MM.1S (cell line): ENCODE measurements around the gene FBXO42.
"Not testable (repeated sequence)": the region's sequence is repeated elsewhere in the genome, so short reads cannot be mapped to it uniquely, and the experiment has no call there.

ENCODE experiments used
- DNase-seq: peaks from one replicate; pipeline ENCODE4 v3.0.0-alpha.2; 2015
- H2AFZ ChIP-seq: fragments of 300-600 bp; sonication (generic); 2 replicates; pipeline ENCODE4 v1.6.0; 2016; ENCODE audit warnings: antibody characterized with exemption, low read length
- H3F3A ChIP-seq: fragments of 300-600 bp; sonication (generic); 2 replicates; pipeline ENCODE4 v1.6.1; 2016; ENCODE audit warnings: mild to moderate bottlenecking, antibody characterized with exemption, low read length, moderate library complexity, mixed read lengths; ENCODE audit not compliant: insufficient read depth
- H3K27ac ChIP-seq: fragments of 300-600 bp; sonication (generic); 2 replicates; pipeline ENCODE4 v1.5.1; 2016; ENCODE audit warnings: mild to moderate bottlenecking, low read length
- H3K27me3 ChIP-seq: fragments of 300-600 bp; sonication (generic); replicated peaks from 2 replicates; pipeline ENCODE4 v1.6.0; 2016; ENCODE audit warnings: low read length; ENCODE audit not compliant: insufficient read depth
- H3K36me3 ChIP-seq: fragments of 300-600 bp; sonication (generic); replicated peaks from 2 replicates; pipeline ENCODE4 v1.6.1; 2016; ENCODE audit warnings: mild to moderate bottlenecking, low read length, mixed read lengths; ENCODE audit not compliant: insufficient read depth
- H3K4me1 ChIP-seq: fragments of 300-600 bp; sonication (generic); 2 replicates; pipeline ENCODE4 v1.6.1; 2016; ENCODE audit warnings: low read length, mixed read lengths
- H3K4me2 ChIP-seq: fragments of 300-600 bp; sonication (generic); 2 replicates; pipeline ENCODE4 v1.6.0; 2016; ENCODE audit warnings: low read depth, low read length
- H3K4me3 ChIP-seq: fragments of 300-600 bp; sonication (generic); 2 replicates; pipeline ENCODE4 v1.5.1; 2016; ENCODE audit warnings: low read length, mixed read lengths
- H3K79me2 ChIP-seq: fragments of 300-600 bp; sonication (generic); 2 replicates; pipeline ENCODE4 v1.6.1; 2016; ENCODE audit warnings: mixed run types, low read length, mixed read lengths
- H3K9ac ChIP-seq: fragments of 300-600 bp; sonication (generic); 2 replicates; pipeline ENCODE4 v1.6.1; 2016; ENCODE audit warnings: low read length, mixed read lengths
- H3K9me2 ChIP-seq: fragments of 300-600 bp; sonication (generic); replicated peaks from 2 replicates; pipeline ENCODE4 v1.6.1; 2016; ENCODE audit warnings: mild to moderate bottlenecking, low read length, mixed read lengths; ENCODE audit not compliant: insufficient read depth
- H3K9me3 ChIP-seq: fragments of 300-600 bp; sonication (generic); replicated peaks from 2 replicates; pipeline ENCODE4 v1.6.1; 2016; ENCODE audit warnings: mild to moderate bottlenecking, low read length, mixed read lengths; ENCODE audit not compliant: insufficient read depth
- H4K20me1 ChIP-seq: fragments of 300-600 bp; sonication (generic); 2 replicates; pipeline ENCODE4 v1.6.1; 2016; ENCODE audit warnings: mild to moderate bottlenecking, low read length, moderate library complexity, mixed read lengths; ENCODE audit not compliant: insufficient read depth
- CTCF ChIP-seq: fragments of 300-600 bp; sonication (generic); IDR thresholded peaks from 2 replicates; pipeline ENCODE4 v1.5.1; 2016; ENCODE audit warnings: antibody characterized with exemption, low read length, mixed read lengths
- EZH2 ChIP-seq: fragments of 300-600 bp; sonication (generic); optimal IDR thresholded peaks from 2 replicates; pipeline ENCODE3; 2017; ENCODE audit warnings: low read depth, mild to moderate bottlenecking, antibody characterized with exemption, low read length, mixed read lengths
- EZH2phosphoT487 ChIP-seq: fragments of 300-600 bp; sonication (generic); IDR thresholded peaks from 2 replicates; pipeline ENCODE4 v1.6.1; 2018; ENCODE audit warnings: antibody characterized with exemption, low read length

FBXO42 gene

GRCh38 chr1:16217061-16217785 lies 135.1 kb downstream of the FBXO42 start:
- Histone ChIP-seq H3K9me3 (no peaks in the 10 kb centered on the region), H3K9ac (no peak overlapping the region), H3K9me2 (no peaks in the 10 kb centered on the region), H3K4me3 (peak overlapping the region; percentile 54), H3K36me3 (no peaks in the 10 kb centered on the region), H3K4me2 (peak overlapping the region; percentile 66), H3K27me3 (peaks cover 5% of the 10 kb centered on the region; the same call in 1 of the 2 replicates), H3K79me2 (no peaks in the 10 kb centered on the region), H3F3A (no peaks in the 10 kb centered on the region), H3K27ac (no peak overlapping the region), H4K20me1 (no peaks in the 10 kb centered on the region), H3K4me1 (peaks cover 19% of the 10 kb centered on the region), H2AFZ (peak overlapping the region; percentile 86)
- peak; percentile 96 for DNase-seq
- no peak for TF ChIP-seq CTCF
- TF ChIP-seq EZH2phosphoT487, result no peak
- no peak for TF ChIP-seq EZH2

- DNase-seq, result no peak
- Histone ChIP-seq H3K9me2 (no peaks in the 10 kb centered on the region), H4K20me1 (no peaks in the 10 kb centered on the region), H3K4me3 (peak overlapping the region; percentile 53), H3K36me3 (no peaks in the 10 kb centered on the region), H2AFZ (peak overlapping the region; percentile 86; the same call in 1 of the 2 replicates), H3K27me3 (peaks cover 5% of the 10 kb centered on the region; the same call in 1 of the 2 replicates), H3K9me3 (no peaks in the 10 kb centered on the region), H3K4me2 (peak overlapping the region; percentile 66), H3F3A (no peaks in the 10 kb centered on the region), H3K9ac (no peak overlapping the region), H3K4me1 (peaks cover 19% of the 10 kb centered on the region), H3K79me2 (no peaks in the 10 kb centered on the region), H3K27ac (no peak overlapping the region)
- TF ChIP-seq EZH2phosphoT487 (no peak), EZH2 (no peak), CTCF (no peak)
Observed at GRCh38 chr1:16215882-16216753, 136.2 kb downstream of the FBXO42 start.

GRCh38 chr1:16215240-16215639 lies 137.0 kb downstream of the FBXO42 start:
- not testable (repeated sequence) for DNase-seq, H3K9me2 ChIP-seq, H3K9me3 ChIP-seq, H3K4me3 ChIP-seq, H4K20me1 ChIP-seq, H3F3A ChIP-seq, H3K36me3 ChIP-seq, H3K79me2 ChIP-seq, H3K4me2 ChIP-seq, H3K27ac ChIP-seq, H3K9ac ChIP-seq, H2AFZ ChIP-seq, H3K27me3 ChIP-seq
- peaks cover 18% of the 10 kb centered on the region for H3K4me1 ChIP-seq

- DNase-seq, H3K36me3 ChIP-seq, H3K27me3 ChIP-seq, H3K79me2 ChIP-seq, H2AFZ ChIP-seq, H3K9me3 ChIP-seq, H3K4me2 ChIP-seq, H3K9me2 ChIP-seq, H3K9ac ChIP-seq, H3F3A ChIP-seq, H3K27ac ChIP-seq, H4K20me1 ChIP-seq, H3K4me3 ChIP-seq: not testable (repeated sequence)
- peaks cover 12% of the 10 kb centered on the region; the same call in 1 of the 2 replicates for H3K4me1 ChIP-seq
Observed at GRCh38 chr1:16213544-16213943, 138.7 kb downstream of the FBXO42 start.
